Cardiac fibroblast (primary cell): ENCODE measurements around the gene CRYBG1.
"Not testable (repeated sequence)": the region's sequence is repeated elsewhere in the genome, so short reads cannot be mapped to it uniquely, and the experiment has no call there.

ENCODE experiments used
- DNase-seq, 2 donors: peaks; one replicate each; pipeline versions ENCODE4 v3.0.0 to v3.0.0-alpha.2; 2010; ENCODE audit warnings: low read depth in 2 of 2
- H3K4me3 ChIP-seq, 2 donors: replicated peaks in 1 of 2; 1 replicate in 1 of 2; 2 replicates in 1 of 2; pipeline ENCODE4 v1.5.1; 2011; ENCODE audit warnings: low read depth in 2 of 2, low read length in 2 of 2, mild to moderate bottlenecking in 2 of 2, moderate library complexity in 1 of 2
- TF ChIP-seq, protein P1 (sequence below): IDR thresholded peaks from one replicate; pipeline ENCODE4 v1.5.1; 2011; ENCODE audit warnings: low read depth, mild to moderate bottlenecking, low read length, inconsistent platforms

The CRYBG1 gene

DNA sequence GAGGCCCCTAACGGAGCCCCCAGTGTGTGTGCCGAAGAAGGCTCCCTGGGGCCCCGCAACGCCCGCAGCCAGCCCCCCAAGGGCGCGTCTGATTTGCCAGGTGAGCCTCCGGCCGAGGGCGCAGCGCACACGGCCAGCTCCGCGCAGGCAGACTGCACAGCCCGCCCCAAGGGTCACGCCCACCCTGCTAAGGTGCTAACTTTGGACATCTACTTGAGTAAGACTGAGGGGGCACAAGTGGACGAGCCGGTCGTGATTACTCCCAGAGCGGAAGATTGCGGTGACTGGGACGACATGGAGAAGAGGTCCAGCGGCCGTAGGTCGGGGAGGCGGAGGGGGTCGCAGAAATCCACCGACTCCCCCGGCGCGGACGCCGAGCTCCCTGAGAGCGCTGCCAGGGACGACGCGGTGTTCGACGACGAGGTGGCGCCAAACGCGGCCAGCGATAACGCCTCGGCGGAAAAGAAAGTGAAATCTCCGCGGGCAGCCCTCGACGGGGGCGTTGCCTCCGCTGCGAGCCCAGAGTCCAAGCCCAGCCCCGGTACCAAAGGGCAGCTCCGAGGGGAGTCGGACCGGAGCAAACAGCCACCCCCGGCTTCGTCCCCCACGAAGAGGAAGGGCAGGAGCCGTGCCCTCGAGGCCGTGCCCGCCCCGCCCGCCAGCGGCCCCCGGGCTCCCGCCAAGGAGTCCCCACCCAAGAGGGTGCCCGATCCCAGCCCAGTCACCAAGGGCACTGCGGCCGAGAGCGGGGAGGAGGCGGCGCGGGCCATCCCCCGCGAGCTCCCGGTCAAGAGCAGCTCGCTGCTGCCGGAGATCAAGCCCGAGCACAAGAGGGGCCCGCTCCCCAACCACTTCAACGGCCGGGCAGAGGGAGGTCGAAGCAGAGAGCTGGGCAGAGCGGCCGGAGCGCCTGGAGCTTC lies 151.8 kb downstream of the CRYBG1 start:
- H3K4me3 ChIP-seq: peak overlapping the region; percentile 71 to 87
- TF ChIP-seq, protein P1, sequence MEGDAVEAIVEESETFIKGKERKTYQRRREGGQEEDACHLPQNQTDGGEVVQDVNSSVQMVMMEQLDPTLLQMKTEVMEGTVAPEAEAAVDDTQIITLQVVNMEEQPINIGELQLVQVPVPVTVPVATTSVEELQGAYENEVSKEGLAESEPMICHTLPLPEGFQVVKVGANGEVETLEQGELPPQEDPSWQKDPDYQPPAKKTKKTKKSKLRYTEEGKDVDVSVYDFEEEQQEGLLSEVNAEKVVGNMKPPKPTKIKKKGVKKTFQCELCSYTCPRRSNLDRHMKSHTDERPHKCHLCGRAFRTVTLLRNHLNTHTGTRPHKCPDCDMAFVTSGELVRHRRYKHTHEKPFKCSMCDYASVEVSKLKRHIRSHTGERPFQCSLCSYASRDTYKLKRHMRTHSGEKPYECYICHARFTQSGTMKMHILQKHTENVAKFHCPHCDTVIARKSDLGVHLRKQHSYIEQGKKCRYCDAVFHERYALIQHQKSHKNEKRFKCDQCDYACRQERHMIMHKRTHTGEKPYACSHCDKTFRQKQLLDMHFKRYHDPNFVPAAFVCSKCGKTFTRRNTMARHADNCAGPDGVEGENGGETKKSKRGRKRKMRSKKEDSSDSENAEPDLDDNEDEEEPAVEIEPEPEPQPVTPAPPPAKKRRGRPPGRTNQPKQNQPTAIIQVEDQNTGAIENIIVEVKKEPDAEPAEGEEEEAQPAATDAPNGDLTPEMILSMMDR: peak; percentile 34
- DNase-seq: peak; percentile 51 to 52

- no peak for DNase-seq
- TF ChIP-seq, protein P1: no peak
- peak overlapping the region; percentile 71 to 87 for H3K4me3 ChIP-seq
These were observed 152.6 kb downstream of the CRYBG1 start for GRCh38 chr6:106512968-106513574.

DNA sequence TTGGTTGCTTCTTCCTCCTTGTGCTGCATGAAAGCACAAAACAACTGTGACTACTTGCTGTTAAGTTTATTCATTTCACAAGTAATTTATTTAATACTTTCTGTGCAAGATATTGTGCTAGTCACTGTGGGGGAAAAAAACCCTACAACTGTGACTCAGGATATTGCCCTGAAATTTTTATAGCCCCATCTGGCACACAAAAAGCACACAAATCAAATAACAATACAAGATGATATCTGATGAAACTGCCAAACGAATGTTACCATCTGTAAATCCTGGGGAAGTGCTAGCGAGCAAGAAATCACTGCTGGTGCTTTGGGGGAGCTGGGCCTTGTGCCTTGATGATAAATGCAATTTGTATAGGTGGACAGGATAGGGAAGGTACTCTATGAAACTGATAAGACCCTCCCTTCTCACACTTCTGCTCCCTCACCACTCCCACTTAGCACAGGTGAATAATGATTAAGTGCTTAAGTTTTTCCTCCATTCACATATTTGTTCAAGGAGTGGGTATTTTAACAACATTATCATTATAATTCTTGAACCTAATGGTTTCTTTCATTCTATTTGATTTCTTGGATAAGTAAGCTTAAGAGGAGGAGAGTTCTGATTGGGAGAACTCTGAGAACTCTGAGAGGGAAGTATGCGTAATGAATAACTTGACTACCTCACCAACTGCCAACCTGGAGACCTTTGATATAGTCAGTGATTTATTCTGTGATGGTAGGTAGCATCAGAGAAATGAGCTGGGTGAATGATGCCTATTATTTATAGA lies 153.5 kb downstream of the CRYBG1 start:
- no peak for DNase-seq
- H3K4me3 ChIP-seq: peak overlapping the region in 1 of 2 donors; percentile 71
- TF ChIP-seq, protein P1: no peak

DNA sequence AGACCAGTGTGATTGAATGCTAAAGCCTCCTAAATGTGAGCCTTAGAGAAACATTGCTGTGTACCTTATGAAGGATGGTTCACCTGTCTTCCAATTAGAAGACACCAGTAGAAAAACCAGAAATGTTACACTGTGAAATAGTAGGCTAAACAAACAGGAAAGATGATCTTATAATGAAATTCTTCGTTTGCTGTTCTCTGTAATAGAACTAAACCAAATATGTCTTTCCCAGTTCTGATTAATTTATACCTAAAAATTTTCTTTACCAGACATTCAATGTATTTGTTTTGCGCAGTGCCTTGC lies 154.0 kb downstream of the CRYBG1 start:
- no peak for DNase-seq
- TF ChIP-seq, protein P1: no peak
- H3K4me3 ChIP-seq: no peak overlapping the region

GRCh38 chr6:106515582-106515981 lies 155.1 kb downstream of the CRYBG1 start:
- not testable (repeated sequence) for H3K4me3 ChIP-seq, DNase-seq

DNA sequence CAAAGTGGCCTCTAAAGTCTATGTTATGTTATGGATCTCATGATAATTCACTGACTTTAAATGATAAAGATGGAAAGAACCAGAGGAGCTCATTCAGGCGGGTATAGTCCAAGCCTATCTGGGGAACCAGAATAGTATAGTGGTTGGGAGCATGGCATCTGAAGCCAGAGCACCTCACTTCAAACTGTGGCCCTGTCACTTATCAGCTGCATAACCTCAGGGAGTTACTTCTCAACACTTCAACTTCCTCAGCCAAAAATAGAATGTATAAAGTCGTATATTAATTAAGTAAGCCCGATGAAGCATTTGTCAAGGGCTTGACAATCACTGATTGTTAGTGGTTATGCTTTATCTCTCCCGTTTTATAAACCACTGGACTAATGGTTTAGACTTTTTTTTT lies 156.1 kb downstream of the CRYBG1 start:
- TF ChIP-seq, protein P1: no peak
- no peak overlapping the region for H3K4me3 ChIP-seq

DNA sequence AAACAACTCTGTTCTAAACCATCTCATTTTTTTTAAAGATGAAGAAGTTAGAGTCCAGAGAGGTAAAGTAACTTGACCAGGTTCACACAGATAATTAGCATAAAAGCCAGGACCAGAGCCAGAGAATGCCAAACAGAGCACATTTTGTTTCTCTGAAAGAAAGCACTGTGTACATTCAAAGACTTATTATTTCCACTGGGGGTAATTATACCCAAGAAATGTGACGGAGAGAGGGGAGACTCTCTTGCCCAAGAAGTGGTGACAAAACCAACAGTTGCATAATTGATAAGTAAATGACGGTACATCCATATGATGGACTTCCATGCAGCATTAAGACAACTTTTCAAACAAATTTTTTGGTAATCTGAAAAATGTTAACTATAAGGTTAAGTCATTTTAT lies 157.2 kb downstream of the CRYBG1 start:
- TF ChIP-seq, protein P1: no peak
- H3K4me3 ChIP-seq: no peak overlapping the region

More for the DNA sequence above, 156.1 kb downstream of the CRYBG1 start:
- DNase-seq: no peak

More for the DNA sequence above, 157.2 kb downstream of the CRYBG1 start:
- DNase-seq: no peak
